Mesothelial cell of epicardium (in vitro differentiated cells): ENCODE results near the gene TH. TPM values are rescaled to one million over a fixed set of nuclear protein-coding genes. Genes with fewer than 3 reads are reported as not detected.

Source experiments
- DNase-seq, 2 experiments: peaks; one replicate each; pipeline ENCODE4 v3.0.0; 2021; ENCODE audit warnings: low spot score in 2 of 2; ENCODE audit not compliant: unreplicated experiment in 2 of 2
- H3K27ac Mint-ChIP-seq: 2 replicates; pipeline ENCODE4 v1.8.0; 2021; ENCODE audit warnings: mixed read lengths
- H3K27me3 Mint-ChIP-seq: 2 replicates; pipeline ENCODE4 v1.8.0; 2021; ENCODE audit warnings: low read depth, mixed read lengths
- H3K36me3 Mint-ChIP-seq: 2 replicates; pipeline ENCODE4 v1.8.0; 2021; ENCODE audit warnings: mixed read lengths
- H3K4me1 Mint-ChIP-seq: 2 replicates; pipeline ENCODE4 v1.8.0; 2021; ENCODE audit warnings: mixed read lengths
- H3K4me3 Mint-ChIP-seq: 2 replicates; pipeline ENCODE4 v1.8.0; 2021; ENCODE audit warnings: mild to moderate bottlenecking, moderate library complexity, mixed read lengths
- H3K9me3 Mint-ChIP-seq: 2 replicates; pipeline ENCODE4 v1.8.0; 2021; ENCODE audit warnings: mixed read lengths
- CTCF ChIP-seq: fragments of 200-600 bp; sonication (generic); IDR thresholded peaks from one replicate; pipeline ENCODE4 v1.5.0; 2021; ENCODE audit warnings: antibody characterized with exemption; ENCODE audit not compliant: unreplicated experiment
- total RNA-seq: library from RNA; stranded (reverse); gene quantifications from 3 replicates; pipeline ENCODE4 v1.2.1, GENCODE V29; 2021

Gene TH
- total RNA-seq, 1 donor from 2014 or later: 1.4 TPM

DNA sequence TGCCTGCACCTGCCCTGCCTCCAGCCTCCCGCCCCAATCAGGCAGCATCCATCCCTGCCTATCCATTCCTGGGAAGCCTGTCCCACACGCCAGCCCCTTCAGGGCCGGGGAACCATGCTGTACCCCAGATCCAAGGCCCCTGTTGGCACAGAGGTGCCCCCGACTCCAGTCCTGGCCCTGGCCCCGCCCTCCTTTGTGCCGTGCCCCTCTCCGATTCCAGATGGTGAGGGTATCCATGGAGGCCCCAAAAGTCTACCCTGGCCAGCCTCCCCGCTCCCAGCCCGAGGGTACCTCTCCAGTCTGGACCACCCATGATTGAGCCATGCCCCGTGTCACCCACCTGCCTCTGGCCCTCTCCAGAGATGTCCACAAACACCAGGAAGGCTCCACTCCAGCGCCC lies 2.7 kb upstream of the TH start:
- Mint-ChIP-seq H3K9me3 (no peaks in the 10 kb centered on the region), H3K4me3 (no peak overlapping the region), H3K4me1 (peaks cover 17% of the 10 kb centered on the region), H3K36me3 (no peaks in the 10 kb centered on the region), H3K27ac (no peak overlapping the region), H3K27me3 (peaks cover 3% of the 10 kb centered on the region)
- no peak for TF ChIP-seq CTCF
- DNase-seq: no peak

- H3K27ac Mint-ChIP-seq: no peak overlapping the region
- no peak for DNase-seq
- no peaks in the 10 kb centered on the region for H3K36me3 Mint-ChIP-seq
- peaks cover 3% of the 10 kb centered on the region for H3K27me3 Mint-ChIP-seq
- no peak for TF ChIP-seq CTCF
- H3K4me3 Mint-ChIP-seq: no peak overlapping the region
- H3K9me3 Mint-ChIP-seq: no peaks in the 10 kb centered on the region
- H3K4me1 Mint-ChIP-seq: peaks cover 11% of the 10 kb centered on the region
These were observed 2.1 kb upstream of the TH start for GRCh38 chr11:2173761-2174160.

DNA sequence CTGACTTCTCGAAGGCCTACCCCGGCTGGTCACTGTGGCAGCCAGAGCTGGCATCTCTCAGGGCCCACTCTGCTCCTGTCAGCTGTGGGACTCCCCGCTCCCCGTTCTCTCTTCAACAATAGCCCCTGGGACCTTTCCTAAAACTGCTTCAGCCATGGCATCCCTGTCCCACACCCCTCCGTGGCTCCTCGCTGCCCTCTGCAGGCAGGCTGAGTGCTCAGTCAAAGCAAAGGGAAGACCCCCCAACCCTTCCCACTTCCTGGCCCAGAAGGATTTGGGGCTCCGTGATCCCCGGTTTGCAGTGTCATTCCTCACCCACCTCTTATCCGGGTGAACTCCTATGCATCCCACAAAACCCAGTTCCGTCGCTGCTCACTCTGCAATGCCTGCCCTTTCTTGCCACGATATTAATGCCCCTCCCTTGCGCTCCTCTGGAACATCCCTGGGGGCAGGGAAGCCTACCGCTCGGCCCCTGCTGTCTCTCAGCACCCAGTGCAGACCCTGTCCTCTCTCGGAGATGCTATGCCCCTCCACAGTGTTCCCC lies 1.6 kb upstream of the TH start:
- Mint-ChIP-seq H3K4me1 (peaks cover 5% of the 10 kb centered on the region), H3K4me3 (no peak overlapping the region), H3K9me3 (no peaks in the 10 kb centered on the region), H3K27ac (no peak overlapping the region), H3K27me3 (no peaks in the 10 kb centered on the region), H3K36me3 (no peaks in the 10 kb centered on the region)
- no peak for TF ChIP-seq CTCF
- no peak for DNase-seq

DNA sequence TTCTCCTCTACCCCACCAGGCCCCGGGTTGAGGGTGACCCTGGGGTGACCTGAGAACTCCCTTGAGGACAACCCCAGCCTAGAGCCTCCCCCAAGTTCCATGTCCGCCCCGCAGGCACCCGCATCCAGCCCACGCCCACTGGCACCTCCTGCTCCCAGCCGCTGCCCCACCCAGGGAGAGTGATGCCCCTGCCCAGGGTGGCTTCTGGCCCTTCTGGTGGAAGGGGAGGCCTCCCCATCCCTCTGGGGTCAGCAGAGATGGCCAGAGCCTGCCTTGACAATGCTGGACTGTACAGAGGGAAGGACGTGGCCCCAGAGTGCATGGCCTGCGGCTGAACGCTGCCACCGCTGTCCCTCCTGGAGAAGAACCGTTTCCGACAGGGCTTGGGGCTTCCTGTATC lies 1.1 kb upstream of the TH start:
- no peaks in the 10 kb centered on the region for H3K36me3 Mint-ChIP-seq
- no peak for DNase-seq
- no peaks in the 10 kb centered on the region for H3K9me3 Mint-ChIP-seq
- H3K27me3 Mint-ChIP-seq: no peaks in the 10 kb centered on the region
- no peak overlapping the region for H3K4me3 Mint-ChIP-seq
- TF ChIP-seq CTCF: no peak
- peaks cover 5% of the 10 kb centered on the region for H3K4me1 Mint-ChIP-seq
- no peak overlapping the region for H3K27ac Mint-ChIP-seq

- H3K4me1 Mint-ChIP-seq: peaks cover 4% of the 10 kb centered on the region
- H3K36me3 Mint-ChIP-seq: no peaks in the 10 kb centered on the region
- H3K9me3 Mint-ChIP-seq: no peaks in the 10 kb centered on the region
- H3K4me3 Mint-ChIP-seq: no peak overlapping the region
- TF ChIP-seq CTCF: no peak
- H3K27me3 Mint-ChIP-seq: no peaks in the 10 kb centered on the region
- H3K27ac Mint-ChIP-seq: no peak overlapping the region
- DNase-seq: no peak
These were observed 1.7 kb downstream of the TH start for GRCh38 chr11:2169626-2170570.
